Measurements from ENCODE around the gene PDX1.

The PDX1 gene

DNA sequence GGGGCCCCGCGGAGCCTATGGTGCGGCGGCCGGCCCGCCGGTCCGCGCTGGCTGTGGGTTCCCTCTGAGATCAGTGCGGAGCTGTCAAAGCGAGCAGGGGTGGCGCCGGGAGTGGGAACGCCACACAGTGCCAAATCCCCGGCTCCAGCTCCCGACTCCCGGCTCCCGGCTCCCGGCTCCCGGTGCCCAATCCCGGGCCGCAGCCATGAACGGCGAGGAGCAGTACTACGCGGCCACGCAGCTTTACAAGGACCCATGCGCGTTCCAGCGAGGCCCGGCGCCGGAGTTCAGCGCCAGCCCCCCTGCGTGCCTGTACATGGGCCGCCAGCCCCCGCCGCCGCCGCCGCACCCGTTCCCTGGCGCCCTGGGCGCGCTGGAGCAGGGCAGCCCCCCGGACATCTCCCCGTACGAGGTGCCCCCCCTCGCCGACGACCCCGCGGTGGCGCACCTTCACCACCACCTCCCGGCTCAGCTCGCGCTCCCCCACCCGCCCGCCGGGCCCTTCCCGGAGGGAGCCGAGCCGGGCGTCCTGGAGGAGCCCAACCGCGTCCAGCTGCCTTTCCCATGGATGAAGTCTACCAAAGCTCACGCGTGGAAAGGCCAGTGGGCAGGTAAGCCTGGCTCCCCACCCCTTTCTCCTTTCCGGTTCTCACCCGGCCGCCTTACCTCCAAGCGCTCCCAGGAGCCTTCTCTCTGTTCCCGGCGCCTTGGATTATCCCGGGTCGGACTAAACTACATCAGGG lies at the start of gene PDX1:
TSS of gene PDX1 (plus strand) at position 67 of the 743 bp plus-strand sequence. CDS start at position 206, 139 bp downstream.
- no peak for DNase-seq

- DNase-seq, result no peak
These were observed 41.5 kb upstream of the PDX1 start for GRCh38 chr13:27878274-27878673.

DNA sequence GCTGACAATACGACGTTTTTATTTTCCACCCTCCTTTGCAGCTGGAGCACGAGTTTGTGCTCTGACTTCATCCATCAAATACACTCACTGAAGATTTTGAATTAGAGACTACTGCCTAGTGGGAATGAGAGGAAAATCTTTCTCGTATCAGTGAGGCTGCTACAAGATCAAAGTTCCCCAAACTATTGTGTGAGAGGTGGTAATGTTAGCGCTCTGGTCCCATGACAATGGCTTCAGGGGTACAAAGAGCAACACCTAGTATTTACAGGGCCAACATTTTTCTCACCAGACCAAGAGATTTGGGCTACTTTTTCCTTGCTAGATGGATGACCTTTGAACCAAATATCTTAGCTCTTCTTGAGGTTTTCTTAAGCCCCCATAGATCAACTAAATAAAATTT lies 30.3 kb upstream of the PDX1 start:
- DNase-seq, result no peak

DNA sequence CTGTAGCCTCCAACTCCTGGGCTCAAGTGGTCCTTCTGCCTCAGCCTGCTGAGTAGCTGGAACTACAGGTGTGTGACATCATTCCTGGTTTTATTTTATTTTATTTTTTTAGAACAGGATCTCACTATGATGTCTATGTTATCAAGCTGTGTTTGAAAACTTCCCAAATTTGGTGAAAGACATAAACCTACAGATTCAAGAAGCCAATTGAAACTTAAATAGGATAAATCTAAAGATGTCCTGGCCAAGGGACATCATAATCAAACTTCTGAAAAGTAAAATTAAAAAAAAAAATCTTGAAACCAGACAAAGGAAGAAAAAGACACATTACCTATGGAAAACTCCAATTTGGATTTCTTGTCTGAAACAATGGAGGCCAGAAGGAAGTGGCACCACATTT lies 23.1 kb upstream of the PDX1 start:
- no peak for DNase-seq

DNA sequence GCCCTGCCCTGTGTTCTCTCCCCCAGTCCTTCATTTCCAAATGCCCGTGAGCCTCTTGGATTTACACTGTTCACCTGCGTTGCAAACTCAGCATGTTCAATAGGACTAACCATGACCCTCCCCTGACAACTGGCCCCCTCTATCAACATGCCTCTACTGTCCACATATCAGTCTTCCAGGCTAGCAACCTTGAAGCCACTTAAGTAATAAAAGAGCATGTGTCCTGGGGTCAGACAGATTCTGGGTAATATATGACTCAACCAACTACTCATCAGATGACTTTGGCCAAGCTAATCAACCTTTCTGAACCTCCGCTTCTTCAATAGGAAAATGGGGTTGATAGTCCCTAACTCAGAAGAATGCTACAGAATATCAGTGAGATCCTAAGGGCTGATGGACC lies 15.1 kb upstream of the PDX1 start:
- DNase-seq, result no peak

- no peak for DNase-seq
These were observed 14.2 kb upstream of the PDX1 start for GRCh38 chr13:27905650-27906049.

GRCh38 chr13:27907121-27907787 lies 12.5 kb upstream of the PDX1 start:
- DNase-seq, result no peak

DNA sequence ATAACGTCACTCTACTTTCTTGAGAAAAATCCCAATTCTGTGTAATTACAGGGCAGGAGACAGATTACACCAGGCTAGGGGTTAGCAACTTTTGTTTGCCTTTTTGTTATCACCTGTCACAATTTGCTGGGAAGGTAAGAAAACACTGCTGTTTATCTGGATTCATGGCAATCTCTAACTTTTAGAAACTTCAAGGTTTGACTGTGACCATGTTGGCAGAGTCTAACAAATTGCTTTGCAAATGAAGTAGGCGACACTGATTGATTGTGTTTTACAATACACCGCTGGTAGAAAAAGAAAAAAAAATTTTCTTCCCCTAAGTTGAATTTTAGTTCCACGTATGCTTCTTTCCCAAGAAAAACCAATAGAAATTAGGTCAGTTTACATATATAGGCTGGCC lies 10.4 kb upstream of the PDX1 start:
- no peak for DNase-seq

- no peak for DNase-seq
These were observed 8.3 kb upstream of the PDX1 start for GRCh38 chr13:27911521-27911920.

GRCh38 chr13:27913160-27913559 lies 6.6 kb upstream of the PDX1 start:
- DNase-seq, result no peak

DNA sequence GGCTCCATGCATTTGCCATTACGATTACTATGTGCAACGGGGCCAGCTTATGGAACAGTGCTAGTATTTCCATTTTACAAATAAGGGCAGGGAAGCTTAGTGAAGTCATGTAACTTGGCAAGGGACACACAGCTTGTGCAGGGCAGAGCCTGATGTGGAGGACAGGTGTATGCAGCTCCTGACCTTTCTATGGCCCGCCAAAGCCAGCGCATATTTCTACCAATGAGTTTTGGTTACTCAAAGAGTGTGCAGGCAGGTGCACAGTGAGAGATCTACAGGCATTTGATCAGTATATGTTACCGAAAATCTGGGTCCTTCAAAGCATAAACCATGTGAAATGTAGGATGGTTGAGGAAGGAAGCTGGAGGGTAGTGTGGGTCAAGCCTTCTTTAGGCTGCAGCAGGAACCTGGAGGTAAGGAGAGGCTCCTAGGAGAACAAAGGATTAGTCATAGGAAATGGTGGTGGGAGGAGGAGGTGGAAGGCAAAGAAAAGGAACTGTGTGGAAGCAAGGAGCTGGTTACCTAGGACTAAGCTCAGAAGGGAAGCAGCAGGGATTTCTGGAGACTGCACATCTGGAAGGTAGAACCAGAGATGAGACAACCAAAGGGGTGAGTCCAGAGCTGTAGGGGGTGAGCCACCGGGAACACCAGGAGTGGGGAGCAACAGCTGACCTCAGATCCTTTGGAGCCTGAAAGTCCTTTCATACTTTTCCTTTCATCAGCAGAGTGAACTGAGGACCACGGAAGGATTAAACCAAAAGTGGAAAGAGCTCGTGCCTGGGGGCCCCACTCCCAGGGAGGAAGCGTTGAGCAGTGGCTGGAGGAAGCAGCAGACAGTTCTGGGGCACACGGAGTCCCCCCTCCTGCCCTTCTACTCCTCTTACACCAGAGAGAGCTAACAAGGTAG lies 4.2 kb upstream of the PDX1 start:
- DNase-seq, result no peak

- no peak for DNase-seq
These were observed 2.5 kb upstream of the PDX1 start for GRCh38 chr13:27917121-27917947.

- no peak for DNase-seq
These were observed 1.5 kb upstream of the PDX1 start for GRCh38 chr13:27918041-27918917.

- no peak for DNase-seq
These were observed 712 bp upstream of the PDX1 start for GRCh38 chr13:27918918-27919658.

DNA sequence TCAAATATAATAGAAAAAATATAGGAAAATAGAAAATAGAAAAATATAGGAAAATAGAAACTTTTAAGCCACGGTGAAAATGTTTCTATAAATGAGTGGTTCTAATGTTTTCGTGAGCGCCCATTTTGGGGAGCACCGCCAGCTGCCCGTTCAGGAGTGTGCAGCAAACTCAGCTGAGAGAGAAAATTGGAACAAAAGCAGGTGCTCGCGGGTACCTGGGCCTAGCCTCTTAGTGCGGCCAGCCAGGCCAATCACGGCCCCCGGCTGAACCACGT lies 204 bp upstream of the PDX1 start:
- no peak for DNase-seq

- DNase-seq, result no peak
These were observed 1.0 kb downstream of the PDX1 start for GRCh38 chr13:27920677-27921420.

GRCh38 chr13:27921421-27921960 lies 1.7 kb downstream of the PDX1 start:
- DNase-seq, result no peak

DNA sequence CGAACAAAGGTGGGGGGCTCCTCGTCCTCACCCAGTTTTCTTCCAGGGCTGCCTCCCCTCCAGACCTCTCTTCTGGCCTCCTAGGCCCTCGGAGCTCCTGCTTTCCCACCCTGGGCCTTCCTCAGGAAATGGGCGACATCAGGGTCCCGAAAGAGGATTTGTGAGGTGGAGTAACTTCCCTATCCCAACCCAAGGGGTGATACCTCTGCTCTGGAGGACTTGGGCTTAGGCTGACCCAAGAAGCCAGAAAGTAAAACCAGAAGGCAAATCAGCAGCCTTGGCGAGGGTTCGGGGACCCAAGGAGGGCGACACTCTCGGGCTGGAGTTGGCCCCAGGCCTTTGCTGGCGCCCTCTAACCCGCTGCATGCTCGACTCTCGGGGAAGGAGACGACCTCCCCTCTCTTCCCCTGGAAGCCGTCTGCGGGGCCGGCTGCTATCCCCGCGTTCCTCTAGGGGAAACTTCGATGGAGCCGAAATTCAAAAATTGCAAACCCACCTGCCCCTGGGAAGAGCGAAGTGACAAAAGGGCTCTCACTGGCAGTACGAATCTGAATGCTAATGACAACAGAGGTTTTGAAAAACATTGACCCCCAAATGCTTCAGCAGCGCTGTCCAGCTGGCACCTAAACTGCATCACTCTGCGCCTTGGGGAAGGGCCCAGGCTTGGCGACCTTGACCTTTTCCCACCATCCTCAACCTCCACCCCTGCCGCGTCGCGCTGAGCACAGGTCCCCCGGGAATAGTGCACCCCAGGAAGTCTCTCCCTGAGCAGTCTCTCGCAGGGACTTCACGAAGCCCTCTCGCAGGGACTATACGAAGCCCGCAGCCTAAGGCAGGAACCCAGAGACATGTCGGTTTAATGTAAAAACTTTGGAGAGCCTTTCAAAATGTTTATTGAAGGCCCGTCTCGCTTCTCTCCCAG lies 2.4 kb downstream of the PDX1 start:
- DNase-seq, result no peak

Data from NCI-H2227 treated with DMSO at 0.1 percent for 48 hours (cell line).